Duodenal mucosa (tissue), 2 donors: ENCODE results near the gene PDLIM7.

Experiments
- H3K27ac ChIP-seq: one replicate; pipeline ENCODE4 v1.7.0; 2013; ENCODE audit warnings: low read depth, low read length
- H3K27me3 ChIP-seq, 2 donors: one replicate each; pipeline ENCODE4 v1.7.0; 2013; ENCODE audit warnings: low read length in 2 of 2, control low read depth in 1 of 2; ENCODE audit not compliant: insufficient read depth in 2 of 2, control insufficient read depth in 1 of 2
- H3K36me3 ChIP-seq, 2 donors: one replicate each; pipeline ENCODE4 v1.7.0; 2013; ENCODE audit warnings: low read length in 2 of 2, control low read depth in 1 of 2; ENCODE audit not compliant: insufficient read depth in 2 of 2, control insufficient read depth in 1 of 2
- H3K4me1 ChIP-seq, 2 donors: one replicate each; pipeline ENCODE4 v1.7.0; 2013; ENCODE audit warnings: low read length in 2 of 2, control low read depth in 1 of 2; ENCODE audit not compliant: insufficient read depth in 2 of 2, control insufficient read depth in 1 of 2
- H3K4me3 ChIP-seq, 2 donors: one replicate each; pipeline ENCODE4 v1.7.0; 2013; ENCODE audit warnings: low read length in 2 of 2, low read depth in 1 of 2
- H3K9ac ChIP-seq, 2 donors: one replicate each; pipeline ENCODE4 v1.7.0; 2013; ENCODE audit warnings: low read length in 2 of 2, low read depth in 1 of 2
- H3K9me3 ChIP-seq, 2 donors: one replicate each; pipeline ENCODE4 v1.7.0; 2013; ENCODE audit warnings: low read length in 2 of 2, control low read depth in 1 of 2; ENCODE audit not compliant: control insufficient read depth in 1 of 2

The PDLIM7 gene

GRCh38 chr5:177468329-177468684 is 29.1 kb downstream of the PDLIM7 start:
- Histone ChIP-seq H3K9me3 (no peaks in the 10 kb centered on the region), H3K27me3 (no peaks in the 10 kb centered on the region), H3K4me3 (no peak overlapping the region), H3K36me3 (no peaks in the 10 kb centered on the region), H3K4me1 (peaks cover 15 to 17% of the 10 kb centered on the region in 2 donors), H3K9ac (no peak overlapping the region), H3K27ac (no peak overlapping the region)

- no peaks in the 10 kb centered on the region for H3K36me3 ChIP-seq
- H3K27me3 ChIP-seq: no peaks in the 10 kb centered on the region
- H3K9ac ChIP-seq: no peak overlapping the region
- H3K4me3 ChIP-seq: no peak overlapping the region
- H3K9me3 ChIP-seq: no peaks in the 10 kb centered on the region
- peaks cover 12 to 14% of the 10 kb centered on the region in 2 donors for H3K4me1 ChIP-seq
- no peak overlapping the region for H3K27ac ChIP-seq
Measured at GRCh38 chr5:177467436-177467835, 30.0 kb downstream of the PDLIM7 start.

GRCh38 chr5:177466861-177467260 is 30.5 kb downstream of the PDLIM7 start:
- Histone ChIP-seq H3K36me3 (no peaks in the 10 kb centered on the region), H3K9me3 (no peaks in the 10 kb centered on the region)

GRCh38 chr5:177465044-177465443 is 32.4 kb downstream of the PDLIM7 start:
- no peaks in the 10 kb centered on the region for H3K36me3 ChIP-seq
- H3K4me1 ChIP-seq: no peaks in the 10 kb centered on the region
- H3K4me3 ChIP-seq: no peak overlapping the region
- no peaks in the 10 kb centered on the region for H3K27me3 ChIP-seq
- H3K27ac ChIP-seq: no peak overlapping the region
- no peak overlapping the region for H3K9ac ChIP-seq
- no peaks in the 10 kb centered on the region for H3K9me3 ChIP-seq

More at GRCh38 chr5:177466861-177467260, 30.5 kb downstream of the PDLIM7 start:
- H3K27me3 ChIP-seq: no peaks in the 10 kb centered on the region
- peaks cover 7 to 9% of the 10 kb centered on the region in 2 donors for H3K4me1 ChIP-seq
- H3K9ac ChIP-seq: no peak overlapping the region
- H3K27ac ChIP-seq: no peak overlapping the region
- no peak overlapping the region for H3K4me3 ChIP-seq

- Histone ChIP-seq H3K9ac (no peak overlapping the region), H3K27me3 (no peaks in the 10 kb centered on the region), H3K27ac (no peak overlapping the region), H3K36me3 (no peaks in the 10 kb centered on the region), H3K4me3 (no peak overlapping the region), H3K9me3 (no peaks in the 10 kb centered on the region), H3K4me1 (no peaks in the 10 kb centered on the region)
Measured at GRCh38 chr5:177462021-177462670, 35.3 kb downstream of the PDLIM7 start.

GRCh38 chr5:177459819-177460628 is 37.4 kb downstream of the PDLIM7 start:
- Histone ChIP-seq H3K36me3 (no peaks in the 10 kb centered on the region), H3K9ac (no peak overlapping the region), H3K4me1 (peaks cover 3 to 5% of the 10 kb centered on the region in 2 donors), H3K9me3 (no peaks in the 10 kb centered on the region), H3K4me3 (no peak overlapping the region), H3K27me3 (no peaks in the 10 kb centered on the region), H3K27ac (no peak overlapping the region)

- no peaks in the 10 kb centered on the region for H3K27me3 ChIP-seq
- H3K9me3 ChIP-seq: no peaks in the 10 kb centered on the region
- no peak overlapping the region for H3K9ac ChIP-seq
- no peak overlapping the region for H3K4me3 ChIP-seq
- peaks cover 3 to 7% of the 10 kb centered on the region in 2 donors for H3K4me1 ChIP-seq
- H3K36me3 ChIP-seq: no peaks in the 10 kb centered on the region
- H3K27ac ChIP-seq: no peak overlapping the region
Measured at GRCh38 chr5:177459357-177459756, 38.0 kb downstream of the PDLIM7 start.

GRCh38 chr5:177458912-177459350 is 38.5 kb downstream of the PDLIM7 start:
- H3K36me3 ChIP-seq: no peaks in the 10 kb centered on the region
- no peaks in the 10 kb centered on the region for H3K27me3 ChIP-seq
- H3K27ac ChIP-seq: no peak overlapping the region
- H3K9ac ChIP-seq: no peak overlapping the region
- H3K9me3 ChIP-seq: no peaks in the 10 kb centered on the region
- peaks cover 3 to 11% of the 10 kb centered on the region in 2 donors for H3K4me1 ChIP-seq
- no peak overlapping the region for H3K4me3 ChIP-seq

GRCh38 chr5:177457852-177458681 is 39.3 kb downstream of the PDLIM7 start:
- Histone ChIP-seq H3K4me1 (peaks cover 3 to 18% of the 10 kb centered on the region in 2 donors), H3K4me3 (no peak overlapping the region), H3K27me3 (no peaks in the 10 kb centered on the region), H3K27ac (no peak overlapping the region), H3K36me3 (no peaks in the 10 kb centered on the region), H3K9ac (no peak overlapping the region), H3K9me3 (no peaks in the 10 kb centered on the region)
